Endothelial cell of umbilical vein (primary cell): ENCODE measurements around the gene EDN2. TPM values are rescaled to one million over a fixed set of nuclear protein-coding genes. Genes with fewer than 3 reads are reported as not detected.

Experiments used
- BruUV-seq: library from RNA; stranded (reverse); fragments of 400-500 nt; replicated peaks from 2 replicates; lab custom pipeline; 2021; lab: Mats Ljungman, UMichigan
- CTCF ChIA-PET: fragments of 300-600, 350-600 bp; sonication (Branson Sonifier 250); formaldehyde crosslinking; loops from one replicate; lab custom pipeline; 2021; ENCODE audit warnings: antibody characterized with exemption, inconsistent platforms; lab: Charles Lee
- POLR2A ChIA-PET: fragments of 300-600, 350-600 bp; sonication (Branson Sonifier 250); formaldehyde crosslinking; loops from one replicate; lab custom pipeline; 2021; ENCODE audit warnings: antibody characterized with exemption, inconsistent platforms; lab: Charles Lee
- DNase-seq: peaks from one replicate; pipeline ENCODE4 v3.0.0-alpha.2; 2011; ENCODE audit warnings: low read depth, low spot score
- FAIRE-seq: peaks from 2 replicates; lab custom pipeline; 2011; peaks lifted over from hg19 to GRCh38; lab: Jason Lieb, UNC
- H2AFZ ChIP-seq: 2 replicates; pipeline ENCODE4 v1.6.0; 2012; ENCODE audit warnings: low read depth, low read length, control low read depth, inconsistent platforms
- H3K27ac ChIP-seq: 2 replicates; pipeline ENCODE4 v1.5.1; 2011; ENCODE audit warnings: low read depth, mild to moderate bottlenecking, control low read depth, low read length, moderate library complexity; ENCODE audit not compliant: insufficient read depth
- H3K27me3 ChIP-seq, 2 experiments: 2 replicates each; pipeline versions ENCODE4 v1.6.0 to v1.6.1; 2011; ENCODE audit warnings: low read length in 2 of 2, mixed read lengths in 1 of 2; ENCODE audit not compliant: control insufficient read depth in 2 of 2, insufficient read depth in 2 of 2
- H3K36me3 ChIP-seq, 2 experiments: 2 replicates in 1 of 2; 3 replicates in 1 of 2; pipeline ENCODE4 v1.5.1; 2011; ENCODE audit warnings: low read length in 2 of 2, mild to moderate bottlenecking in 1 of 2, moderate library complexity in 1 of 2; ENCODE audit not compliant: control insufficient read depth in 2 of 2, insufficient read depth in 2 of 2; ENCODE audit errors: extremely low read depth in 1 of 2
- H3K4me1 ChIP-seq: 3 replicates; pipeline ENCODE4 v1.5.1; 2011; ENCODE audit warnings: mild to moderate bottlenecking, low read length; ENCODE audit not compliant: control insufficient read depth, insufficient read depth; ENCODE audit errors: extremely low read depth
- H3K4me2 ChIP-seq: 2 replicates; pipeline ENCODE4 v1.6.1; 2011; ENCODE audit warnings: low read length, control low read depth, mixed read lengths; ENCODE audit not compliant: insufficient read depth
- H3K4me3 ChIP-seq, 3 experiments: fragments of 200-600 bp in 1 of 3; sonication (generic), shearing (Covaris generic) in 1 of 3; replicated peaks in 1 of 3; 2 replicates each; pipeline ENCODE4 v1.5.1; 2011 to 2016; ENCODE audit warnings: control low read depth in 3 of 3, low read length in 3 of 3, mild to moderate bottlenecking in 2 of 3, inconsistent platforms in 1 of 3, low read depth in 1 of 3, moderate library complexity in 1 of 3; ENCODE audit not compliant: insufficient read depth in 1 of 3
- H3K79me2 ChIP-seq: 2 replicates; pipeline ENCODE4 v1.6.0; 2012; ENCODE audit warnings: low read length, inconsistent platforms; ENCODE audit not compliant: control insufficient read depth, insufficient read depth
- H3K9ac ChIP-seq: replicated peaks from 2 replicates; pipeline ENCODE3; 2011; ENCODE audit warnings: low read length, control low read depth; ENCODE audit not compliant: insufficient read depth; ENCODE audit errors: extremely low read depth
- H3K9me1 ChIP-seq: replicated peaks from 3 replicates; pipeline ENCODE4 v1.6.0; 2011; ENCODE audit warnings: mild to moderate bottlenecking, low read length; ENCODE audit not compliant: control insufficient read depth, insufficient read depth; ENCODE audit errors: extremely low read depth
- H3K9me3 ChIP-seq: replicated peaks from 2 replicates; pipeline ENCODE4 v1.5.1; 2012; ENCODE audit warnings: low read length, inconsistent platforms; ENCODE audit not compliant: control insufficient read depth, insufficient read depth
- H4K20me1 ChIP-seq: replicated peaks from 2 replicates; pipeline ENCODE3; 2011; ENCODE audit warnings: mild to moderate bottlenecking, low read length; ENCODE audit not compliant: control insufficient read depth, insufficient read depth; ENCODE audit errors: extremely low read depth
- EZH2 ChIP-seq: IDR thresholded peaks from 2 replicates; pipeline ENCODE4 v1.6.1; 2012; ENCODE audit warnings: borderline replicate concordance, low read depth, mild to moderate bottlenecking, moderate library complexity, low read length, inconsistent platforms; ENCODE audit not compliant: severe bottlenecking
- FOS ChIP-seq: IDR thresholded peaks from 2 replicates; pipeline ENCODE4 v1.6.1; 2011; ENCODE audit warnings: mild to moderate bottlenecking, low read length, moderate library complexity, borderline replicate concordance; ENCODE audit not compliant: insufficient read depth
- GATA2 ChIP-seq: IDR thresholded peaks from 2 replicates; pipeline ENCODE4 v1.7.0; 2011; ENCODE audit warnings: low read depth, mild to moderate bottlenecking, moderate library complexity, mixed read lengths, low read length; ENCODE audit not compliant: insufficient read length, insufficient read depth
- JUN ChIP-seq: IDR thresholded peaks from 2 replicates; pipeline ENCODE4 v1.6.1; 2011; ENCODE audit warnings: borderline replicate concordance, low read depth; ENCODE audit not compliant: insufficient read length, insufficient read depth
- MYC ChIP-seq: IDR thresholded peaks from one replicate; pipeline ENCODE4 v1.6.1; 2011; ENCODE audit warnings: mild to moderate bottlenecking, low read depth, low read length
- POLR2A ChIP-seq: IDR thresholded peaks from 2 replicates; pipeline ENCODE4 v1.6.1; 2012; ENCODE audit warnings: low read depth, mild to moderate bottlenecking, control low read depth, low read length
- POLR2AphosphoS5 ChIP-seq: IDR thresholded peaks from 2 replicates; pipeline ENCODE4 v1.6.1; 2012; ENCODE audit warnings: low read depth, mild to moderate bottlenecking, control low read depth, low read length, moderate library complexity; ENCODE audit not compliant: insufficient read depth
- dilution Hi-C: fragments of 300-500 bp; cut with MboI; formaldehyde crosslinking; loops from one replicate; pipeline ENCODE4 v1.15.0; 2019; ENCODE audit warnings: low sequenced_read_pairs; ENCODE audit not compliant: extremely low pct_ligation_motif_present
- intact Hi-C: fragments of 100-400 bp; cut with micrococcal nuclease; formaldehyde crosslinking; loops from one replicate; pipeline ENCODE4 v1.10.0; 2022
- polyA plus RNA-seq, 4 experiments: library from polyadenylated mRNA; depleted of rRNA in 3 of 4; stranded (reverse) in 3 of 4; unstranded in 1 of 4; fragments of >200 nt; gene quantifications; 2 replicates each; pipeline versions ENCODE4 v1.2.1 to v1.2.3, GENCODE V29; 2011 to 2012; ENCODE audit warnings: missing spikeins in 1 of 4
- total RNA-seq: library from RNA; stranded (reverse); gene quantifications from 2 replicates; pipeline ENCODE4 v1.2.3, GENCODE V29; 2021
- TF ChIP-seq, protein P1 (sequence below), 2 donors: IDR thresholded peaks; 1 replicate in 1 of 2; 2 replicates in 1 of 2; pipeline ENCODE4 v1.5.1; 2011; ENCODE audit warnings: low read length in 2 of 2, mild to moderate bottlenecking in 2 of 2, moderate library complexity in 2 of 2, control low read depth in 1 of 2, inconsistent platforms in 1 of 2, low read depth in 1 of 2; ENCODE audit not compliant: insufficient read depth in 1 of 2; ENCODE audit errors: extremely low read depth in 1 of 2
- TF ChIP-seq, protein P2 (sequence below): IDR thresholded peaks from 2 replicates; pipeline ENCODE4 v1.6.1; 2011; ENCODE audit not compliant: insufficient read depth, insufficient read length

Gene EDN2
- total and polyA plus RNA-seq, 2 donors (not counting 3 experiments of a cell fraction or from before 2014, with no cell fraction given): not detected

DNA sequence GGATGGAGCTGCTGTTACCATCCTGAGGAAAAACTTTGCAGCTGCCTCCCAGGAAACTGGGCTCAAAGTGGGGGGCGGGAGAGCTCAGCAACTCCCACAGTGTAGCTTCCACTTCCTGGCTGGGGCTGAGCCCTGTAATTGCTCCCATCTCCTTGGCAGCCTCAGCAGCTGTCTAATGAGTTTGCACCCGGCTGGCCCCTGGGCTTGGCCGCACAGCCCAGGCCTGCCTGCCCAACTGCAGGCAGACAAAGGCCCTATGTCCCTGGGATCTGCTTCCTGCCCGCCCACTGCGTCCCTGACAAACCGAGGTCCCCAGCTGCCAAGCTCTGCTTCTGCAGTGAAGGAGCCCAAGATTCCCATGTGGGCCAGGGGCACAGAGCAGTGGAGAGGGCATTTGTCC is 30.1 kb downstream of the EDN2 start:
- H3K9me3 ChIP-seq: no peaks in the 10 kb centered on the region
- dilution Hi-C loops: no loop called here
- ChIA-PET CTCF (interaction anchor here (1.2 kb wide), 1 partner anchor 20 kb away, joined by 3 read pairs; no protein-coding TSS in a partner anchor), POLR2A (no interaction called here)
- H3K27me3 ChIP-seq: peaks cover 0 to 4% of the 10 kb centered on the region in 2 experiments
- H3K27ac ChIP-seq: no peak overlapping the region
- intact Hi-C loops: no loop called here
- H3K9ac ChIP-seq: no peak overlapping the region
- no peak for FAIRE-seq
- BruUV-seq: no TSS peak
- H3K4me2 ChIP-seq: no peak overlapping the region
- no peak overlapping the region for H2AFZ ChIP-seq
- H3K36me3 ChIP-seq: no peaks in the 10 kb centered on the region
- H3K4me1 ChIP-seq: no peaks in the 10 kb centered on the region
- no peaks in the 10 kb centered on the region for H3K9me1 ChIP-seq
- TF ChIP-seq, protein P1, sequence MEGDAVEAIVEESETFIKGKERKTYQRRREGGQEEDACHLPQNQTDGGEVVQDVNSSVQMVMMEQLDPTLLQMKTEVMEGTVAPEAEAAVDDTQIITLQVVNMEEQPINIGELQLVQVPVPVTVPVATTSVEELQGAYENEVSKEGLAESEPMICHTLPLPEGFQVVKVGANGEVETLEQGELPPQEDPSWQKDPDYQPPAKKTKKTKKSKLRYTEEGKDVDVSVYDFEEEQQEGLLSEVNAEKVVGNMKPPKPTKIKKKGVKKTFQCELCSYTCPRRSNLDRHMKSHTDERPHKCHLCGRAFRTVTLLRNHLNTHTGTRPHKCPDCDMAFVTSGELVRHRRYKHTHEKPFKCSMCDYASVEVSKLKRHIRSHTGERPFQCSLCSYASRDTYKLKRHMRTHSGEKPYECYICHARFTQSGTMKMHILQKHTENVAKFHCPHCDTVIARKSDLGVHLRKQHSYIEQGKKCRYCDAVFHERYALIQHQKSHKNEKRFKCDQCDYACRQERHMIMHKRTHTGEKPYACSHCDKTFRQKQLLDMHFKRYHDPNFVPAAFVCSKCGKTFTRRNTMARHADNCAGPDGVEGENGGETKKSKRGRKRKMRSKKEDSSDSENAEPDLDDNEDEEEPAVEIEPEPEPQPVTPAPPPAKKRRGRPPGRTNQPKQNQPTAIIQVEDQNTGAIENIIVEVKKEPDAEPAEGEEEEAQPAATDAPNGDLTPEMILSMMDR (IDR thresholded peaks at IDR 0.05; ENCODE audit: extremely low read depth in 1 of 2, insufficient read depth in 1 of 2, low read depth in 1 of 2, low read length in 2 of 2): no peak
- TF ChIP-seq POLR2AphosphoS5 (no peak), POLR2A (no peak), FOS (no peak), EZH2 (no peak), JUN (no peak), MYC (no peak), GATA2 (no peak)
- TF ChIP-seq, protein P2, sequence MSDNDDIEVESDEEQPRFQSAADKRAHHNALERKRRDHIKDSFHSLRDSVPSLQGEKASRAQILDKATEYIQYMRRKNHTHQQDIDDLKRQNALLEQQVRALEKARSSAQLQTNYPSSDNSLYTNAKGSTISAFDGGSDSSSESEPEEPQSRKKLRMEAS: no peak
- H4K20me1 ChIP-seq: no peaks in the 10 kb centered on the region
- no peak for DNase-seq
- H3K4me3 ChIP-seq: no peak overlapping the region
- H3K79me2 ChIP-seq: no peaks in the 10 kb centered on the region
